GM06990 (cell line): ENCODE results near the gene HS6ST3.
"Not testable (repeated sequence)": the region's sequence is repeated elsewhere in the genome, so short reads cannot be mapped to it uniquely, and the experiment has no call there.

Experiments used
- DNase-seq: peaks from one replicate; pipeline ENCODE4 v3.0.0-alpha.2; 2011; ENCODE audit not compliant: insufficient read length; ENCODE audit errors: extremely low read depth
- H3K27me3 ChIP-seq: replicated peaks from 2 replicates; pipeline ENCODE4 v1.6.0; 2011; ENCODE audit warnings: low read length; ENCODE audit not compliant: control insufficient read depth, insufficient read depth
- H3K36me3 ChIP-seq: 2 replicates; pipeline ENCODE4 v1.5.1; 2011; ENCODE audit warnings: low read length; ENCODE audit not compliant: control insufficient read depth, insufficient read depth
- H3K4me3 ChIP-seq: replicated peaks from 2 replicates; pipeline ENCODE4 v1.5.1; 2011; ENCODE audit warnings: low read depth, mild to moderate bottlenecking, control low read depth, low read length
- TF ChIP-seq, protein P1 (sequence below): IDR thresholded peaks from 2 replicates; pipeline ENCODE4 v1.5.1; 2011; ENCODE audit warnings: low read length, control low read depth, mild to moderate bottlenecking, inconsistent platforms; ENCODE audit not compliant: insufficient read depth, poor library complexity, severe bottlenecking

Gene HS6ST3

GRCh38 chr13:96089749-96090239, at the start of gene HS6ST3:
TSS of gene HS6ST3 (plus strand) at chr13:96090107.
- Histone ChIP-seq H3K27me3 (peaks cover 7% of the 10 kb centered on the region), H3K4me3 (peak within 1 kb of the TSS; percentile 52), H3K36me3 (no peaks in the 10 kb centered on the region)
- DNase-seq: no peak
- TF ChIP-seq, protein P1, sequence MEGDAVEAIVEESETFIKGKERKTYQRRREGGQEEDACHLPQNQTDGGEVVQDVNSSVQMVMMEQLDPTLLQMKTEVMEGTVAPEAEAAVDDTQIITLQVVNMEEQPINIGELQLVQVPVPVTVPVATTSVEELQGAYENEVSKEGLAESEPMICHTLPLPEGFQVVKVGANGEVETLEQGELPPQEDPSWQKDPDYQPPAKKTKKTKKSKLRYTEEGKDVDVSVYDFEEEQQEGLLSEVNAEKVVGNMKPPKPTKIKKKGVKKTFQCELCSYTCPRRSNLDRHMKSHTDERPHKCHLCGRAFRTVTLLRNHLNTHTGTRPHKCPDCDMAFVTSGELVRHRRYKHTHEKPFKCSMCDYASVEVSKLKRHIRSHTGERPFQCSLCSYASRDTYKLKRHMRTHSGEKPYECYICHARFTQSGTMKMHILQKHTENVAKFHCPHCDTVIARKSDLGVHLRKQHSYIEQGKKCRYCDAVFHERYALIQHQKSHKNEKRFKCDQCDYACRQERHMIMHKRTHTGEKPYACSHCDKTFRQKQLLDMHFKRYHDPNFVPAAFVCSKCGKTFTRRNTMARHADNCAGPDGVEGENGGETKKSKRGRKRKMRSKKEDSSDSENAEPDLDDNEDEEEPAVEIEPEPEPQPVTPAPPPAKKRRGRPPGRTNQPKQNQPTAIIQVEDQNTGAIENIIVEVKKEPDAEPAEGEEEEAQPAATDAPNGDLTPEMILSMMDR: no peak

GRCh38 chr13:96041326-96042110, 48.4 kb upstream of the HS6ST3 start:
- no peaks in the 10 kb centered on the region for H3K36me3 ChIP-seq
- DNase-seq: no peak
- H3K4me3 ChIP-seq: no peak overlapping the region
- TF ChIP-seq, protein P1: no peak
- no peaks in the 10 kb centered on the region for H3K27me3 ChIP-seq

DNA sequence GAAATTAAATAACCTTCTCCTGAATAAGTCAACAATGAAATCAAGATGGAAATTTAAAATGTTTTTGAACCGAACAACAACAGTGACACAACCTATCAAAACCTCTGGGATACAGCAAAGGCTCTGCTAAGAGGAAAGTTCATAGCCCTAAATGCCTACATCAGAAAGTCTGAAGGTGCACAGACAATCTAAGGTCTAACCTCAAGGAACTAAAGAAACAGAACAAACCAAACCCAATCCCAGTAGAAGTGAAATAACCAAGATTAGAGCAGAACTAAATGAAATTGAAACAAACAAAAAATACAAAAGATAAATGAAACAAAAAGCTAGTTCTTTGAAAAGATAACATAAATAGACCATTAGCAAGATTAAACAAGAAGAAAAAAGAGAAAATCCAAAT, 45.7 kb upstream of the HS6ST3 start:
- H3K27me3 ChIP-seq: no peaks in the 10 kb centered on the region
- H3K4me3 ChIP-seq: no peak overlapping the region
- no peaks in the 10 kb centered on the region for H3K36me3 ChIP-seq
- DNase-seq: no peak
- TF ChIP-seq, protein P1: no peak

DNA sequence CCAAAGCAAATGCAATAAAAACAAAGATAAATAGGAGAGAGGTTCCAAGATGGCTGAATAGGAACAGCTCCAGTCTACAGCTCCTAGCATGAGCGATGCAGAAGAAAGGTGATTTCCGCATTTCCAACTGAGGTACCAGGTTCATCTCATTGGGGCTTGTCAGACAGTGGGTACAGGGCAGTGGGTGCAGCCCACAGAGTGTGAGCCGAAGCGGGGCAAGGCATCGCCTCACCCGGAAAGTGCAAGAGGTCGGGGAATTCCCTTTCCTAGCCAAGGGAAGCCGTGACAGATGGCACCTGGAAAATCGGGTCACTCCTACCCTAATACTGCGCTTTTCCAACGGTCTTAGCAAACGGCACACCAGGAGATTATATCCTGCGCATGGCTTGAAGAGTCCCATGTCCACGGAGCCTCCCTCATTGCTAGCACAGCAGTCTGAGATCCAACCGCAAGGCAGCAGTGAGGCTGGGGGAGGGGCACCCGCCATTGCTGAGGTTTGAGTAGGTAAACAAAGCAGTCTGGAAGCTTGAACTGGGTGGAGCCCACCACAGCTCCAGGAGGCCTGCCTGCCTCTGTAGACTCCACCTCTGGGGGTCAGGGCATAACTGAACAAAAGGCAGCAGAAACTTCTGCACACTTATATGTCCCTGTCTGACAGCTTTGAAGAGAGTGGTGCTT, 43.3 kb upstream of the HS6ST3 start:
- not testable (repeated sequence) for H3K4me3 ChIP-seq, DNase-seq, H3K36me3 ChIP-seq

GRCh38 chr13:96050955-96051354, 39.0 kb upstream of the HS6ST3 start:
- not testable (repeated sequence) for H3K36me3 ChIP-seq, H3K27me3 ChIP-seq, H3K4me3 ChIP-seq, DNase-seq

More for the DNA sequence above, 43.3 kb upstream of the HS6ST3 start:
- H3K27me3 ChIP-seq: not testable (repeated sequence)

GRCh38 chr13:96051491-96051890, 38.4 kb upstream of the HS6ST3 start:
- not testable (repeated sequence) for H3K36me3 ChIP-seq, H3K27me3 ChIP-seq, DNase-seq, H3K4me3 ChIP-seq

GRCh38 chr13:96051946-96052345, 38.0 kb upstream of the HS6ST3 start:
- H3K4me3 ChIP-seq, H3K27me3 ChIP-seq, H3K36me3 ChIP-seq, DNase-seq: not testable (repeated sequence)
